Calu3 (cell line): Measurements from ENCODE around the gene NTM. TPM values are rescaled to one million over a fixed set of nuclear protein-coding genes. Genes with fewer than 3 reads are reported as not detected.

Experiments used
- BruUV-seq: library from RNA; stranded (reverse); fragments of 400-500 nt; replicated peaks from 2 replicates; lab custom pipeline; 2021; lab: Mats Ljungman, UMichigan
- CTCF ChIA-PET: fragments of 300-600 bp; sonication (Branson Sonifier 250); formaldehyde crosslinking; loops from one replicate; lab custom pipeline; 2022; ENCODE audit warnings: antibody characterized with exemption; lab: Charles Lee
- DNase-seq: peaks from one replicate; pipeline ENCODE4 v3.0.0; 2022
- H3K27ac Mint-ChIP-seq: one replicate; pipeline ENCODE4 v1.8.0; 2022; ENCODE audit warnings: mixed read lengths; ENCODE audit not compliant: unreplicated experiment
- H3K27me3 Mint-ChIP-seq: one replicate; pipeline ENCODE4 v1.8.0; 2022; ENCODE audit warnings: mixed read lengths; ENCODE audit not compliant: unreplicated experiment
- H3K36me3 Mint-ChIP-seq: one replicate; pipeline ENCODE4 v1.8.0; 2022; ENCODE audit warnings: mild to moderate bottlenecking, moderate library complexity, mixed read lengths; ENCODE audit not compliant: insufficient read depth, unreplicated experiment
- H3K4me1 Mint-ChIP-seq: one replicate; pipeline ENCODE4 v1.8.0; 2022; ENCODE audit warnings: mild to moderate bottlenecking, low read depth, mixed read lengths; ENCODE audit not compliant: unreplicated experiment
- H3K4me3 Mint-ChIP-seq: one replicate; pipeline ENCODE4 v1.8.0; 2022; ENCODE audit warnings: mild to moderate bottlenecking, low read depth, moderate library complexity, mixed read lengths; ENCODE audit not compliant: unreplicated experiment
- H3K9me3 Mint-ChIP-seq: one replicate; pipeline ENCODE4 v1.8.0; 2022; ENCODE audit warnings: low read depth, mixed read lengths; ENCODE audit not compliant: unreplicated experiment
- intact Hi-C: fragments of 100-400 bp; cut with micrococcal nuclease; formaldehyde crosslinking; loops from one replicate; pipeline ENCODE4 v1.10.0; 2022; ENCODE audit not compliant: unreplicated experiment
- total RNA-seq: library from RNA; stranded (reverse); gene quantifications from 2 replicates; pipeline ENCODE4 v1.2.3, GENCODE V29; 2022
- TF ChIP-seq, protein P1 (sequence below): fragments of 200-600 bp; IDR thresholded peaks from one replicate; pipeline ENCODE4 v1.8.0; 2022; ENCODE audit warnings: antibody characterized with exemption; ENCODE audit not compliant: unreplicated experiment

NTM gene
- total RNA-seq, 1 experiment from 2014 or later: not detected

- H3K27me3 Mint-ChIP-seq: no peaks in the 10 kb centered on the region
- H3K36me3 Mint-ChIP-seq: peaks cover 4% of the 10 kb centered on the region
Observed at GRCh38 chr11:132100583-132100982, 730.2 kb downstream of the NTM start.

GRCh38 chr11:132101881-132102280 lies 731.5 kb downstream of the NTM start:
- Mint-ChIP-seq H3K4me1 (no peaks in the 10 kb centered on the region), H3K4me3 (no peak overlapping the region), H3K9me3 (peaks cover 12% of the 10 kb centered on the region), H3K27me3 (no peaks in the 10 kb centered on the region), H3K27ac (no peak overlapping the region), H3K36me3 (no peaks in the 10 kb centered on the region)
- TF ChIP-seq, protein P1, sequence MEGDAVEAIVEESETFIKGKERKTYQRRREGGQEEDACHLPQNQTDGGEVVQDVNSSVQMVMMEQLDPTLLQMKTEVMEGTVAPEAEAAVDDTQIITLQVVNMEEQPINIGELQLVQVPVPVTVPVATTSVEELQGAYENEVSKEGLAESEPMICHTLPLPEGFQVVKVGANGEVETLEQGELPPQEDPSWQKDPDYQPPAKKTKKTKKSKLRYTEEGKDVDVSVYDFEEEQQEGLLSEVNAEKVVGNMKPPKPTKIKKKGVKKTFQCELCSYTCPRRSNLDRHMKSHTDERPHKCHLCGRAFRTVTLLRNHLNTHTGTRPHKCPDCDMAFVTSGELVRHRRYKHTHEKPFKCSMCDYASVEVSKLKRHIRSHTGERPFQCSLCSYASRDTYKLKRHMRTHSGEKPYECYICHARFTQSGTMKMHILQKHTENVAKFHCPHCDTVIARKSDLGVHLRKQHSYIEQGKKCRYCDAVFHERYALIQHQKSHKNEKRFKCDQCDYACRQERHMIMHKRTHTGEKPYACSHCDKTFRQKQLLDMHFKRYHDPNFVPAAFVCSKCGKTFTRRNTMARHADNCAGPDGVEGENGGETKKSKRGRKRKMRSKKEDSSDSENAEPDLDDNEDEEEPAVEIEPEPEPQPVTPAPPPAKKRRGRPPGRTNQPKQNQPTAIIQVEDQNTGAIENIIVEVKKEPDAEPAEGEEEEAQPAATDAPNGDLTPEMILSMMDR: no peak
- BruUV-seq: no TSS peak
- intact Hi-C loops: no loop called here
- CTCF ChIA-PET: no interaction called here
- no peak for DNase-seq

More at GRCh38 chr11:132100583-132100982, 730.2 kb downstream of the NTM start:
- TF ChIP-seq, protein P1: no peak
- BruUV-seq: no TSS peak
- Mint-ChIP-seq H3K4me3 (no peak overlapping the region), H3K9me3 (peaks cover 10% of the 10 kb centered on the region), H3K27ac (no peak overlapping the region), H3K4me1 (no peaks in the 10 kb centered on the region)
- intact Hi-C loops: no loop called here
- DNase-seq: no peak
- CTCF ChIA-PET: interaction anchor here (0.6 kb wide), 1 partner anchor 101 kb away, joined by 3 read pairs; no protein-coding TSS in a partner anchor

DNA sequence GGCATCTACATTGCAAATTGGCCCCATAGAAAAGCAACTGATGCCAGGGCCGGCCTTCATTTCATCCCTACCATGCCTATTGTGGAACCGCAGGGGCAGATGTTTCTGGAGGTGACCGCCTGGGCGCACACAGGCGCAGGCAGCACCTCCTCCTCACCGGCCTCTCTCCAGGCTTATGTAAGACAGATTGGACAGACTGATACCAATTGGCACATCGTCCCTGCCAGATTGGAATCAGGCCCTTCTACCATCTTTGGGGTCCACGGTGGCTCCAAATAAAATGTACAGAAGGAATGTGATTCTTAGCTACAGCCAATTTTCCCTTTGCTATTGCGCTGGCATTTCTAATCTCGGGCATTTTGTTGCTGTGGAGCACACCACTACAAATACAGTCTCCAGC lies 732.6 kb downstream of the NTM start:
- DNase-seq: no peak
- TF ChIP-seq, protein P1: no peak
- Mint-ChIP-seq H3K9me3 (peaks cover 11% of the 10 kb centered on the region), H3K27ac (no peak overlapping the region), H3K4me1 (no peaks in the 10 kb centered on the region), H3K27me3 (no peaks in the 10 kb centered on the region), H3K4me3 (no peak overlapping the region), H3K36me3 (no peaks in the 10 kb centered on the region)
- CTCF ChIA-PET: no interaction called here
- intact Hi-C loops: no loop called here
- no TSS peak for BruUV-seq

GRCh38 chr11:132106096-132106982 lies 735.9 kb downstream of the NTM start:
- no peak overlapping the region for H3K27ac Mint-ChIP-seq
- H3K36me3 Mint-ChIP-seq: no peaks in the 10 kb centered on the region
- CTCF ChIA-PET: no interaction called here
- no peak overlapping the region for H3K4me3 Mint-ChIP-seq
- peaks cover 20% of the 10 kb centered on the region for H3K9me3 Mint-ChIP-seq
- intact Hi-C loops: no loop called here
- H3K4me1 Mint-ChIP-seq: no peaks in the 10 kb centered on the region
- no peaks in the 10 kb centered on the region for H3K27me3 Mint-ChIP-seq
- BruUV-seq: no TSS peak
- TF ChIP-seq, protein P1: no peak
- no peak for DNase-seq
